Sigmoid colon (tissue), 4 donors: ENCODE data around the gene GRIK3.

Experiments used
- CTCF ChIP-seq, 4 experiments: fragments of 450-650 bp in 3 of 4; fragments of 200-600 bp in 1 of 4; IDR thresholded peaks; one replicate each; pipeline ENCODE4 v1.5.1; 2016 to 2019; ENCODE audit warnings: antibody characterized with exemption in 4 of 4, mild to moderate bottlenecking in 3 of 4, moderate library complexity in 2 of 4
- EP300 ChIP-seq, 4 donors: sonication (generic); formaldehyde crosslinking; IDR thresholded peaks; one replicate each; pipeline ENCODE4 v1.6.1; 2017; ENCODE audit warnings: antibody characterized with exemption in 4 of 4
- POLR2A ChIP-seq, 2 donors: fragments of 450-650 bp; IDR thresholded peaks; one replicate each; pipeline ENCODE4 v1.6.1; 2016; ENCODE audit warnings: antibody characterized with exemption in 2 of 2, mild to moderate bottlenecking in 2 of 2, moderate library complexity in 2 of 2
- POLR2AphosphoS5 ChIP-seq, 4 donors: sonication (generic); formaldehyde crosslinking; IDR thresholded peaks; one replicate each; pipeline ENCODE4 v1.6.1; 2017; ENCODE audit warnings: antibody characterized with exemption in 4 of 4

GRCh38 chr1:36879613-36880012 is 154.7 kb downstream of the GRIK3 start:
- no peak for TF ChIP-seq CTCF (IDR thresholded peaks at IDR 0.05)
- no peak for TF ChIP-seq POLR2A (IDR thresholded peaks at IDR 0.05)
- no peak for TF ChIP-seq POLR2AphosphoS5 (IDR thresholded peaks at IDR 0.05)
- TF ChIP-seq EP300 (IDR thresholded peaks at IDR 0.05), result no peak
